PC-3 (cell line): ENCODE data around the gene KRT83.

Experiments
- EZH2 ChIP-seq: fragments of 300-600 bp; sonication (generic); IDR thresholded peaks from one replicate; pipeline ENCODE4 v1.6.1; 2017; ENCODE audit warnings: antibody characterized with exemption, mild to moderate bottlenecking, low read length; ENCODE audit not compliant: unreplicated experiment
- TF ChIP-seq, protein P1 (sequence below): fragments of 300-600 bp; sonication (generic); conservative IDR thresholded peaks from 2 replicates; pipeline ENCODE4 v1.5.1; 2017; ENCODE audit warnings: antibody characterized with exemption, low read depth, mild to moderate bottlenecking, low read length

- TF ChIP-seq EZH2, result no peak
- TF ChIP-seq, protein P1, sequence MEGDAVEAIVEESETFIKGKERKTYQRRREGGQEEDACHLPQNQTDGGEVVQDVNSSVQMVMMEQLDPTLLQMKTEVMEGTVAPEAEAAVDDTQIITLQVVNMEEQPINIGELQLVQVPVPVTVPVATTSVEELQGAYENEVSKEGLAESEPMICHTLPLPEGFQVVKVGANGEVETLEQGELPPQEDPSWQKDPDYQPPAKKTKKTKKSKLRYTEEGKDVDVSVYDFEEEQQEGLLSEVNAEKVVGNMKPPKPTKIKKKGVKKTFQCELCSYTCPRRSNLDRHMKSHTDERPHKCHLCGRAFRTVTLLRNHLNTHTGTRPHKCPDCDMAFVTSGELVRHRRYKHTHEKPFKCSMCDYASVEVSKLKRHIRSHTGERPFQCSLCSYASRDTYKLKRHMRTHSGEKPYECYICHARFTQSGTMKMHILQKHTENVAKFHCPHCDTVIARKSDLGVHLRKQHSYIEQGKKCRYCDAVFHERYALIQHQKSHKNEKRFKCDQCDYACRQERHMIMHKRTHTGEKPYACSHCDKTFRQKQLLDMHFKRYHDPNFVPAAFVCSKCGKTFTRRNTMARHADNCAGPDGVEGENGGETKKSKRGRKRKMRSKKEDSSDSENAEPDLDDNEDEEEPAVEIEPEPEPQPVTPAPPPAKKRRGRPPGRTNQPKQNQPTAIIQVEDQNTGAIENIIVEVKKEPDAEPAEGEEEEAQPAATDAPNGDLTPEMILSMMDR, result no peak
Observed at GRCh38 chr12:52316701-52317100, 4.5 kb downstream of the KRT83 start.
